Stimulated activated CD4-positive, alpha-beta T cell treated with anti-CD3 and anti-CD28 coated beads, TNF-alpha, amount 100 ng/mL, for 1 hour (primary cell): ENCODE results near the gene SPATS2.
"Not testable (repeated sequence)": the region's sequence is repeated elsewhere in the genome, so short reads cannot be mapped to it uniquely, and the experiment has no call there.

ENCODE experiments used
- DNase-seq, 3 donors: peaks; one replicate each; pipeline ENCODE4 v3.0.0-alpha.2; 2020; ENCODE audit warnings: low read depth in 3 of 3, low spot score in 1 of 3

Gene SPATS2

GRCh38 chr12:49403971-49404450, 36.7 kb downstream of the SPATS2 start:
- no peak for DNase-seq

- no peak for DNase-seq
These were observed 37.7 kb downstream of the SPATS2 start for GRCh38 chr12:49404956-49405355.

DNA sequence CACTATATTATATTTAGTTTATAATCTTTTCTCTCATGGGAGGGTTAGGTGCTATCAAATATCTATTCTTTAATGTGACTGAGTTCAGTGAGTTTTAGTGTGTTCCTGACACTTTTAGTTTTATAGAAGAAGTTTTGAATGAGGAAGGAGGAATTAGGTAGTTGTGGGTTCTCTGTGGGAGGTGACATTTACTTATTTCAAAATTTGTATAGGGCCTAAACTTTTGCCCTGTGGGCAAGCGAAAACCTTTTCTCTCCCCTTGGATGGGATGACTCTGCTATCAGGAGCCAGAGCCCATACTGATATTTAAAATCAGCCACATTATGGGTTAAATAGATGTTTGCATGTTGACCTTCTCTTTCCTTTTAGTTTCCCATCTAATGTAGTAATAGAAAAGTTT, 43.6 kb downstream of the SPATS2 start:
- DNase-seq: no peak

GRCh38 chr12:49413010-49413409, 45.7 kb downstream of the SPATS2 start:
- no peak for DNase-seq

GRCh38 chr12:49413796-49414195, 46.5 kb downstream of the SPATS2 start:
- no peak for DNase-seq

DNA sequence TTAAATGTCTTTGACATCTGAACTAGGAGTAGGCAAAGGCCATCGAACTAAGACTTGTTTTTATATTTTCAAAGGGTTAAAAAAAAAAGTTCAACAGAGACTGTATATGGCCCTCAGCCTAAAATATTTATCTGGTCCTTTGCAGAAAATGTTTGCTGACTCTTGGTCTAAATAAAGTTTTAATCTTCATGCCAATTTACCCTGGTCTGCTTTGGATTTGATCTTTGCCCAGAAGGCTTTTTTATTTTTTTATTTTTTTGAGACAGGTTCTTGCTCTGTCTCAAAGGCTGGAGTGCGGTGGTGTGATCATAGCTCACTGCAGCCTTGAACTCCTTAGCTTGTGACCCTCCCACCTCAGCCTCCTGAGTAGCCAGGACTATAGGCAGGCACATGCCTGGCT, 47.1 kb downstream of the SPATS2 start:
- DNase-seq: no peak

DNA sequence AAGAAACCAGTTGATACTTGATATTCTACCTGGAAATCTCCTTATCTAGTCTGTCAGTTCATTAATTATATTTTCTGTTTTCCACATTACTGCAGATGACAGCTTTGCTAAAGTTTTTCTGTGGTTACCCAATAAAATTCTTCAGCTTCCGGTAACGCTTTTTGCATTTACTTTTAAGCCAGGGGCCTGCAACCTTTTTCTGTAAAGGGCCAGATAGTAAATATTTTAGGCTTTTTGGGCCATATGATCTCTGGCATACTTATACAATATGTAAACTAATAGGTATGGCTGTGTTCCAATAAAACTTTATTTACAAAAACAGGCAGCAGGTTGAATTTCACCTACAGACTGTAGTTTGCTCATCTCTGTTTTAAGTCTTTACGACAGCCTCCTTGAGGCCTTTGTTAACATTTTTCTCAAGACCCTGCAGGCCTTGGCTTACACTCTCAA, 48.3 kb downstream of the SPATS2 start:
- no peak for DNase-seq

GRCh38 chr12:49416892-49417291, 49.6 kb downstream of the SPATS2 start:
- no peak for DNase-seq

- no peak for DNase-seq
These were observed 50.3 kb downstream of the SPATS2 start for GRCh38 chr12:49417558-49417957.

DNA sequence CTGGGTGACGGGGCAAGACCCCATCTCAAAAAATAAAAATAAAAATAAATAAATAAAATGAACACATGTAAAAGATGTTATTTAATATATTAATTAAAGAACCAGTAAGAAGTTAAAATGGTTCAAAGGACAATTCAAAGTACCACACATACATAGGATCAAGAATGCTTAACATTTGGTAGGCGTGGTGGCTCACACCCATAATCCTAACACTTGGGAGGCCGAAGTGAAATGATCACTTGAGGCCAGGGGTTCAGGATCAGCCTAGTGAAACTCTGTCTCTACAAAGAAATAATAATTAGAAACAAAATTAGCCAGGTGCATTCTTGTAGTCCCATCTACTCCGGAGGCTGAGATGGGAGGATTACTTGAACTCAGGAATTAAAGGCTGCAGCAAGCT, 53.3 kb downstream of the SPATS2 start:
- DNase-seq: no peak

DNA sequence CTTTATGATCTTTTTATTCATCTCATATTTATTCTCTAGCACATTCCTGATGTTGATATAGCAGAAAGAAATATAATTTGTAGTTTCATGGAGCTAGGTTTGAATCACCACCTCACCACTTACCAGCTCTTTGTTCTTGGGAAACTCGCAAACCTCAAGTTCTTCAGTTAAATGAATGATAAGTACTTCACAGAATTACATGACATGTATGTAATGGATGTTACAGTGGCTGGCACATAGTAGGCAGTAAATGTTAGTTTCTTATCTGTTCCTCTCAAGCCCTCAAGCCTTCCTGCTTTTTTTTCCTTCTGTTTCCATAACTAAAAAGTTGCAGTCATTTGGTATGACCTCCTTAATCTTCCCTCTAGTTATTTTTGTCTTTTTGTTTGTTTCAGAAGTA, 54.9 kb downstream of the SPATS2 start:
- no peak for DNase-seq

GRCh38 chr12:49428793-49429192, 61.5 kb downstream of the SPATS2 start:
- DNase-seq: no peak

- no peak for DNase-seq
These were observed 65.4 kb downstream of the SPATS2 start for GRCh38 chr12:49432616-49433015.

- not testable (repeated sequence) for DNase-seq
These were observed 69.5 kb downstream of the SPATS2 start for GRCh38 chr12:49436799-49437198.

GRCh38 chr12:49439042-49439441, 71.8 kb downstream of the SPATS2 start:
- no peak for DNase-seq

- DNase-seq: no peak
These were observed 72.8 kb downstream of the SPATS2 start for GRCh38 chr12:49440035-49440434.

GRCh38 chr12:49442915-49443314, 75.7 kb downstream of the SPATS2 start:
- no peak for DNase-seq

DNA sequence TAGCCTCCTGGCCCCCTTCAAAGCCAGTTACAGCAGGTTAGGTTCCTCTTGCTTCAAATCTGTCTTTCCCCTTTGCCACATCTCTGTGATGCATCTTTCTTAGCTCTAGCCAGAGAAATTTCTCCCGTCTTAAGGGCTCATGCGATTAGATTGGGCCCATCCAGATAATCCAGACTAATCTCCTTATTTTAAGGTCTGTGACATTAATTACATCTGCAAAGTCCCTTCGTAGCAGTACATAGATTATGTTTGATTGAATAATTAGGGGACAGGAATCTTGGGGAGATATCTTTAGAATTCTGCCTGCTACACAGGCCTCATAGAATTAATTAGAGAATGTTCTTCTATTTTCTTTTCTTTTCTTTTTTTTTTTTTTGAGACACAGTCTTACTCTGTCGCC, 79.3 kb downstream of the SPATS2 start:
- no peak for DNase-seq

DNA sequence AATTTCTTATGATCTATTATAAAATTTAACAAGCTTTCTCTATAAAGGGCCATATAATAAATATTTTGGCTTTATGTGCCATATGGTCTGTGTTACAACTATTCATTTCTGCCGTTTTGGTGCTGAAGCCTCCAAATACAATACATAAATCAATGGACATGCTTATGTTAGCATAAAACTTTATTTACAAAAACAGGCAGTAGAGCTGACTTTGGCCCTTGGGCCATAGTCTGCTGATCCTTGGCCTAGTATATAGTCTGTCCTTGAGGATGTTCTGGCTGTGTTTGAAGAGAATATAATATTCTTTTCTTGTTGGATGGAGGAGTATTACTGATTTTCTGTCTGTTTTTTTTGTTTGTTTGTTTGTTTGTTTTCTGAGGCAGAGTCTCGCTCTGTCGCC, 81.6 kb downstream of the SPATS2 start:
- no peak for DNase-seq

- DNase-seq: no peak
These were observed 84.4 kb downstream of the SPATS2 start for GRCh38 chr12:49451468-49452259.

DNA sequence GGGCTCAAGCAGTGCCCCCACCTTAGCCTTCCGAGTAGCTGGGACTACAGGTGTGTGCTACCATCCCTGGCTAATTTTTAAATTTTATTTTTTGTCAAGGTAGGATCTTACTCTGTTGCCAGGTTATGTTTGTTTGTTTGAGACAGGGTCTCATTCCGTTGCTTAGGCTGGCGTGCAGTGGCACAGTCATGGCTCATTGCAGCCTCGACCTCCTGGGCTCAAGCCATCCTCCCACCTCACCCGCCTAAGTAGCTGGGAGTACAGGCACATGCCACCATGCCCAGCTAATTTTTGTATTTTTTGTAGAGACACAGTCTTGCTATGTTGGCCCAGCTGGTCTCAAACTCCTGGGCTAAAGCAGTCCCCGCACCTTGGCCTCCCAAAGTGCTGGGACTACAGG, 88.2 kb downstream of the SPATS2 start:
- no peak for DNase-seq

- DNase-seq: no peak
These were observed 88.9 kb downstream of the SPATS2 start for GRCh38 chr12:49456131-49456679.

- no peak for DNase-seq
These were observed 91.6 kb downstream of the SPATS2 start for GRCh38 chr12:49458816-49459215.
